Renal cortex interstitium (tissue), 15 donors: ENCODE data around the gene TC2N. TPM values are rescaled to one million over a fixed set of nuclear protein-coding genes. Genes with fewer than 3 reads are reported as not detected.
"Not testable (repeated sequence)": the region's sequence is repeated elsewhere in the genome, so short reads cannot be mapped to it uniquely, and the experiment has no call there.

Experiments used
- DNase-seq, 11 donors: peaks; one replicate each; pipeline ENCODE4 v3.0.0-alpha.2; 2013; ENCODE audit warnings: low read depth in 9 of 11, low spot score in 4 of 11; ENCODE audit errors: extremely low read depth in 1 of 11
- long read RNA-seq, 16 experiments: transcript quantifications; one replicate each; lab custom pipeline, GENCODE V29; 2026
- polyA plus RNA-seq, 3 donors: library from polyadenylated mRNA; unstranded; fragments of 120-200 nt; gene quantifications; one replicate each; pipeline ENCODE4 v1.2.1, GENCODE V29; 2013; ENCODE audit not compliant: insufficient read length in 3 of 3

The TC2N gene
- 10 to 100 TPM in 2 of 3 donors, 1 to 10 TPM in 1; 7.9 to 34.9 (median 14.3) TPM for polyA plus RNA-seq
- long read RNA-seq, donor 1, full-length matches to known transcripts: 1 of 1 reads
- long read RNA-seq, donor 1, partial matches to known transcripts: 0 of 1 reads
- long read RNA-seq, donor 1, other reads (novel, unspliced or antisense): 0 of 1 reads
- long read RNA-seq, donor 2: 0 reads
- long read RNA-seq, donor 3, partial matches to known transcripts: 0 of 3 reads
- long read RNA-seq, donor 3, other reads (novel, unspliced or antisense): 0 of 3 reads
- long read RNA-seq, donor 4, partial matches to known transcripts: 0 of 1 reads
- long read RNA-seq, donor 4, other reads (novel, unspliced or antisense): 0 of 1 reads
- long read RNA-seq, donor 5: 0 reads
- long read RNA-seq, donor 6: 0 reads
- long read RNA-seq, donor 7: 0 reads
- long read RNA-seq, donor 8: 0 reads
- long read RNA-seq, donor 9, partial matches to known transcripts: 0 of 1 reads
- long read RNA-seq, donor 9, other reads (novel, unspliced or antisense): 0 of 1 reads
- long read RNA-seq, donor 10: 0 reads
- long read RNA-seq, donor 11, partial matches to known transcripts: 0 of 1 reads
- long read RNA-seq, donor 11, other reads (novel, unspliced or antisense): 0 of 1 reads
- long read RNA-seq, donor 12: 0 reads
- long read RNA-seq, donor 13: 0 reads
- long read RNA-seq, donor 14, partial matches to known transcripts: 0 of 2 reads
- long read RNA-seq, donor 14, other reads (novel, unspliced or antisense): 0 of 2 reads
- long read RNA-seq, donor 15: 0 reads
- long read RNA-seq, donor 16, full-length matches to known transcripts: 3 of 3 reads
- long read RNA-seq, donor 16, partial matches to known transcripts: 0 of 3 reads
- long read RNA-seq, donor 16, other reads (novel, unspliced or antisense): 0 of 3 reads

- DNase-seq: no peak
Measured at GRCh38 chr14:91867316-91867988, at the start of gene TC2N. TC2N (minus strand) TSS chr14:91867536; CDS start chr14:91813769, 53,767 bp downstream.

- no peak for DNase-seq
Measured at GRCh38 chr14:91912035-91912434, 44.7 kb upstream of the TC2N start.

- DNase-seq: no peak
Measured at GRCh38 chr14:91911474-91912032, 44.2 kb upstream of the TC2N start.

- DNase-seq: no peak
Measured at GRCh38 chr14:91910196-91910595, 42.9 kb upstream of the TC2N start.

- no peak for DNase-seq
Measured at GRCh38 chr14:91906374-91906773, 39.0 kb upstream of the TC2N start.

GRCh38 chr14:91904956-91905645 lies 37.8 kb upstream of the TC2N start:
- DNase-seq: no peak

- no peak for DNase-seq
Measured at GRCh38 chr14:91904483-91904882, 37.1 kb upstream of the TC2N start.

GRCh38 chr14:91903070-91903469 lies 35.7 kb upstream of the TC2N start:
- DNase-seq: no peak

GRCh38 chr14:91902336-91902735 lies 35.0 kb upstream of the TC2N start:
- no peak for DNase-seq

- DNase-seq: no peak
Measured at GRCh38 chr14:91901449-91902226, 34.3 kb upstream of the TC2N start.

- DNase-seq: no peak
Measured at GRCh38 chr14:91899806-91900205, 32.5 kb upstream of the TC2N start.

GRCh38 chr14:91899213-91899612 lies 31.9 kb upstream of the TC2N start:
- DNase-seq: no peak

- DNase-seq: no peak
Measured at GRCh38 chr14:91898372-91898771, 31.0 kb upstream of the TC2N start.

GRCh38 chr14:91897716-91898115 lies 30.4 kb upstream of the TC2N start:
- DNase-seq: not testable (repeated sequence)

- no peak for DNase-seq
Measured at GRCh38 chr14:91897106-91897701, 29.9 kb upstream of the TC2N start.

GRCh38 chr14:91896419-91896818 lies 29.1 kb upstream of the TC2N start:
- no peak for DNase-seq

- no peak for DNase-seq
Measured at GRCh38 chr14:91893669-91894068, 26.3 kb upstream of the TC2N start.

GRCh38 chr14:91893007-91893406 lies 25.7 kb upstream of the TC2N start:
- DNase-seq: no peak
